Activated naive CD4-positive, alpha-beta T cell treated with anti-CD3 and anti-CD28 coated beads, Interleukin-2, amount 10 ng/mL, durations not matched to agents 7 days and 5 days (primary cell): ENCODE data around the gene LMF1.
"Not testable (repeated sequence)": the region's sequence is repeated elsewhere in the genome, so short reads cannot be mapped to it uniquely, and the experiment has no call there.

ENCODE experiments used
- CTCF ChIA-PET: fragments of 350-600 bp; sonication (Branson Sonifier 250); formaldehyde crosslinking; loops from one replicate; lab custom pipeline; 2021; ENCODE audit warnings: antibody characterized with exemption; lab: Charles Lee
- DNase-seq: peaks from one replicate; pipeline ENCODE4 v3.0.0-alpha.2; 2020
- H3K27ac Mint-ChIP-seq: one replicate; pipeline ENCODE4 v1.8.0; 2021; ENCODE audit warnings: mild to moderate bottlenecking, moderate library complexity, mixed read lengths
- H3K27me3 Mint-ChIP-seq: one replicate; pipeline ENCODE4 v1.8.0; 2021; ENCODE audit warnings: mild to moderate bottlenecking, mixed read lengths
- H3K36me3 Mint-ChIP-seq: one replicate; pipeline ENCODE4 v1.8.0; 2021; ENCODE audit warnings: mixed read lengths
- H3K4me1 Mint-ChIP-seq: one replicate; pipeline ENCODE4 v1.8.0; 2021; ENCODE audit warnings: mixed read lengths
- H3K4me3 Mint-ChIP-seq: one replicate; pipeline ENCODE4 v1.8.0; 2021; ENCODE audit warnings: mild to moderate bottlenecking, moderate library complexity, mixed read lengths
- H3K9me3 Mint-ChIP-seq: one replicate; pipeline ENCODE4 v1.8.0; 2021; ENCODE audit warnings: mixed read lengths

Gene LMF1

DNA sequence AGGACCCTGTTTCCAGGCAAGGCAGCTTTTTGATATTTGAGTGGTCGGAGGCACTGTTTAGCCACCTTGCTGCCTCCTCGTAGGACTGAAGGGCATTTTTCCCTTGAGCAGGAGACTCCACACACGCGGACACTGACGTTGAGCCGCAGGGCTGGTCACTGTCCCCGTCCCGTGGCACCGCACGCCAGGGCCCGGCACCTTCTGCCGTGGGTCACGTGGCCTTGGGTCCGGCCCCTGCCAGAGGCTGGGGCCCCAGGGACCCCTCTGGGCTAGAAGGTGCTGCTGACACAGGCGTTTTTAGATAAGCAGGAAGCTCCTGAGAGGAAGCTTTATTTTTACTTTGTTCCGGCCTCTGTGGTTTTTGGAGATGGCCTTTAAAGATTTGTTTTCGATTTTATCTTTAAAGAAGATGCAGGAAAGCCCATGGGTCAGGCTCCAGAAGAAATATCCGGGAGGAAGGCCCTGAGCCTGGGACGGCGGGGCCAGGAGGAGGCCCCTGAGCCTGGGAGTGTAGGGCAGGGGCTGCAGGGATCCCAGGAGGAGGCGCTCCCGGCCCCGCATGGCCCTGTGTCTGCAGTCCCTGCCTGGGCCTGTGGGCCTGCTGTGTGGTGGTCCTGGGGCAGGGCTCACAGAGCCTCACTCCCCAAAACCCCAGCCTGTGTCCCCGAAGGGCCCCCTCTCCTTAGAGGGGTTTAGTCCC is 139.8 kb downstream of the LMF1 start:
- Mint-ChIP-seq H3K9me3 (peaks cover 6% of the 10 kb centered on the region), H3K36me3 (no peaks in the 10 kb centered on the region), H3K27ac (no peak overlapping the region), H3K4me3 (no peak overlapping the region), H3K27me3 (peaks cover 6% of the 10 kb centered on the region), H3K4me1 (no peaks in the 10 kb centered on the region)
- DNase-seq, result no peak
- CTCF ChIA-PET, result no interaction called here

DNA sequence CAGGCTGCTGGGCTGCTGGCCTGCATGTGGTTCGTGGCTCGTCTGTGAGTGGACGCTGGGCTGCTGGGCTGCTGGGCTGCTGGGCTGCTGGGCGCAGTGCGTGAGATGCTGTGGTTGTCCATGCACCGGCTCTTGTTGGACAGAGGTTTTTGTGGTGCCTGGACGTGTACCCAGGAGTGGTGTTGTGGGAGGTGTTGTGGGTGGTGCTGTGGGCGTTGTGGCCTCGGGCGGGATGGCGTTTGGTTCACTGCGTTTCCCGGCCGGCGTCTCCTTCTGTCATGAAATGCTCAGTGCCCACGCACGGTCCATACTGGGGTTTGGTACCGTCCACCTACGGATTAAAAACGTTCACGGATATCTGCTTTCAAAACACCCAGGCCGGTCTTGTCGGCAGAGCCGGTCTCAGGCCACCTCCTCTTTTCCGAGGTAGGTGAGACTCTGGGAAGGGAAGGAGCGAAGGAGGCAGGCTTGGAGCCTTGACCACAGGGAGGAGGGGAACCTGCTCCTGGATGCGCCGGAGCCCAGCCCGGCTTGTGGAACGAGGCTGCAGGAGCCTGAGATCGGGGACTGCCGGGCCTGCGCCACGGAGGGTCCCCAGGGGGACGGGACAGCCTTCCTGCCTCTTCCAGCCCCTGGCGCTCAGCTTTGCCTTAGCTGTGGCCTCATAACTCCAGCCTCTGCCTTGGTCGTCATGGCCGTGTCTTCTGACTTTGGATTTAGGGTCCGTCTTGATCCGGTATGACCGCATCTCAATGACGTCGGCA is 140.5 kb downstream of the LMF1 start:
- no peak for DNase-seq
- peaks cover 6% of the 10 kb centered on the region for H3K27me3 Mint-ChIP-seq
- H3K4me1 Mint-ChIP-seq, result no peaks in the 10 kb centered on the region
- no peaks in the 10 kb centered on the region for H3K9me3 Mint-ChIP-seq
- no peaks in the 10 kb centered on the region for H3K36me3 Mint-ChIP-seq
- no peak overlapping the region for H3K4me3 Mint-ChIP-seq
- H3K27ac Mint-ChIP-seq, result no peak overlapping the region
- CTCF ChIA-PET, result no interaction called here

DNA sequence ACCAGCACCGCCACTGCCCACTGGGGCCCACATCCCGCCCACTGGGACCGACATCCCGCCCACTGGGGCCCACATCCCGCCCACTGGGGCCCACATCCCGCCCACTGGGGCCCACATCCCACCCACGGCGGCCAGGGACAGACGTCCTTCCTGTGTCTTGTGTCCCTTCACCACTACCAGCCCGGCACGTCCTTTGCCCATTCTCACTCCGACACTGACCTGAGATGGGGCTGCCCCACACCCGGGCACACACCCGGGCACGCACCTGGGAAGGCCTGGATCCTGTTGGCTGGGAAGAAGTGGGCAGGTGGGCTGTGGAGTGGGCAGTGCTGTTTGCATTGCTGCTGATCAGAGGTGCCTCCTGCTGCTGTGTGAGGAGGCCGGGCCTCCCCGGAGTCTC is 141.9 kb downstream of the LMF1 start:
- Mint-ChIP-seq H3K4me3 (no peak overlapping the region), H3K27me3 (peaks cover 6% of the 10 kb centered on the region)
- CTCF ChIA-PET, result no interaction called here

DNA sequence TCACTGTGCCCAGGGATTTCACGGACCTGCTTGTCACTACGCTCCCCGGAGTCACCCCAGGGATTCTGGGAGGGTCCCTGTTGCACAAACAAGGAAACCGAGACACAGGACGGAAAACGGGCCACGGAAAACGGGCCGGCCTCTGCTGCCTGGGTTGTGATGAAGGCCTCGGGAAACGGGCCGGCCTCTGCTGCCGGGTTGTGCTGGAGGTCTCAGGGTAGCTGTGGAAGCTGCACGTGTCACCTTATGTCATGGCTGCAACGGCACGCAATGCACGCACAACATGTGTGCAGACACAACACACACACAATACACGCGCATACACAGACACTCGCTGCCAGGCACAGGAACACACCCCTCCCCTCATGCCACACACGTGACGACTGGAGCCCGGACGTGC is 143.3 kb downstream of the LMF1 start:
- Mint-ChIP-seq H3K4me3 (no peak overlapping the region), H3K27me3 (peaks cover 6% of the 10 kb centered on the region), H3K4me1 (no peaks in the 10 kb centered on the region), H3K36me3 (no peaks in the 10 kb centered on the region), H3K9me3 (no peaks in the 10 kb centered on the region), H3K27ac (no peak overlapping the region)
- no peak for DNase-seq
- CTCF ChIA-PET, result no interaction called here

More for the DNA sequence above, 141.9 kb downstream of the LMF1 start:
- Mint-ChIP-seq H3K36me3 (no peaks in the 10 kb centered on the region), H3K27ac (no peak overlapping the region), H3K4me1 (no peaks in the 10 kb centered on the region), H3K9me3 (no peaks in the 10 kb centered on the region)
- no peak for DNase-seq

DNA sequence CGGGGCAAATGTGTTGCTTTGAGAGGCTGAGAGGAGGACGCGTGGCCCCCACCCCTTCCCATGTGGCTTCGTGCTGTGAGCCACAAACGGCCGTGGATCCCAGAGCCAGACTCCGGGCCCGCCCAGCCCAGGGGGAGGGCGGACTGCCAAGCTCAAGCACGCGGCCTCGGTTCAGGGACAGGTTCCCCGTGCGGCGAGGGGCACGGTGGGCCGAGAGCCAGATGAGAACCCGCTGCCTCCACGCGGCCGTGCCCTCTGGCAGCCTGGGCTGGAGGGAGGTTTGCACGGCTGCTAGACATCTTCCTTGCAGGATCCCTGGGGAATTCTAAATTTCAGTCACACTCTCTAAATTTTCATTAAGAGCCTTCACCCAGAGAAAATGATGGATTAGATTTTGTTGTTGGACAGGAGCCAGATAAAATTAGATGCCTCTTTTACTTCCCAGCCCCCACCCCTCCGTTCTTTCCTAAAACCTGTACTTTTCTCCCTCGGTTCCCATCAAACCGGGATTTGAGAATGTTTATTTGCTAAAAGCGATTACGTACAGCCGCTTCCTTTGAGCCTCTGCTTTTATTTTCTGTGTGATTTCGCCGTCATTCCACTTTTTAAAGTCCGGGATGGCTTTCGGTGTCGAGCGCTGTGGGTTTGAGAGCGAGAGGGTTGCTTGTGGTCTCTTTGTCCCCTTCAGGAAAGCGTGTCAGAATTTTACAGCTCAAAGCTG is 145.3 kb downstream of the LMF1 start:
- H3K27me3 Mint-ChIP-seq, result peaks cover 18% of the 10 kb centered on the region
- CTCF ChIA-PET, result no interaction called here

DNA sequence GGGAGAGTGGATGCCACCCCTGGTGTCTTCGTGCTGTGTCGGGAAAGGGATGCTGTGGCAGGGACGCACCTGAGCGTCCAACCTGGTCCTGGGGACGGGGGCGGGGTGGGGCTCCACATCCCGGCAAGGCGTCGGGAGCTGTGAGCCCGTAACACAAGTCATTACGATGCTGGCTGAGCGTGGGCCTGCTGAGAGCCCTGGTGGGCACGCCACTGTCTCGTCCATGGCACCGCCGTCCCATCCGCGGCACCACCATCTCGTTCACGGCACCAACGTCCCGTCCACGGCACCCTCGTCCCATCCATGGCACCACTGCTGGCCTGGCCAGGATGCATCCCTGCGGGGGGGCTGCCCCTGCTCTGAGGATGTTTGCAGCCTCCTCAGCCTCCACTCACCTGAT is 146.2 kb downstream of the LMF1 start:
- no peak for DNase-seq
- CTCF ChIA-PET, result no interaction called here
- H3K27ac Mint-ChIP-seq, result no peak overlapping the region
- H3K27me3 Mint-ChIP-seq, result peaks cover 20% of the 10 kb centered on the region
- no peaks in the 10 kb centered on the region for H3K36me3 Mint-ChIP-seq
- no peaks in the 10 kb centered on the region for H3K9me3 Mint-ChIP-seq
- H3K4me1 Mint-ChIP-seq, result peaks cover 6% of the 10 kb centered on the region
- no peak overlapping the region for H3K4me3 Mint-ChIP-seq

More for the DNA sequence above, 145.3 kb downstream of the LMF1 start:
- DNase-seq, result no peak
- H3K9me3 Mint-ChIP-seq, result no peaks in the 10 kb centered on the region
- H3K36me3 Mint-ChIP-seq, result no peaks in the 10 kb centered on the region
- H3K27ac Mint-ChIP-seq, result no peak overlapping the region
- H3K4me3 Mint-ChIP-seq, result no peak overlapping the region
- H3K4me1 Mint-ChIP-seq, result no peaks in the 10 kb centered on the region

DNA sequence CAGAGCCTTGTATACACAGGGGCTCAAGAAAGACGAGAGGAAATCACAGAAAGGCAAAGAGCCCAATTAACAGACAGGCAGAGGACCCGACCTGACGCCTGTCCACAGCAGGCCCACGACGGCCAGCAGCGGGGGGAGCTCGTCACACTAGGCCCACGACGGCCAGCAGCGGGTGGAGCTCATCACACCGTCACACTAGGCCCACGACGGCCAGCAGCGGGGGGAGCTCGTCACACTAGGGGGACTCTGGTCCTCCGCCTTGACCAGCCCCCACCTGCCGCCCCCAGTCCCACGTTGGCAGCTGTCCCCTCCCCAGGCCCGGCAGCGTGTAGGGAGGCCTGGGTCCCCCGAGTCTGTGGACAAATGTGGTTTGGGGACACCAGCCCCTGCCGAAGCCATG is 146.6 kb downstream of the LMF1 start:
- CTCF ChIA-PET, result no interaction called here
- H3K27ac Mint-ChIP-seq, result no peak overlapping the region

DNA sequence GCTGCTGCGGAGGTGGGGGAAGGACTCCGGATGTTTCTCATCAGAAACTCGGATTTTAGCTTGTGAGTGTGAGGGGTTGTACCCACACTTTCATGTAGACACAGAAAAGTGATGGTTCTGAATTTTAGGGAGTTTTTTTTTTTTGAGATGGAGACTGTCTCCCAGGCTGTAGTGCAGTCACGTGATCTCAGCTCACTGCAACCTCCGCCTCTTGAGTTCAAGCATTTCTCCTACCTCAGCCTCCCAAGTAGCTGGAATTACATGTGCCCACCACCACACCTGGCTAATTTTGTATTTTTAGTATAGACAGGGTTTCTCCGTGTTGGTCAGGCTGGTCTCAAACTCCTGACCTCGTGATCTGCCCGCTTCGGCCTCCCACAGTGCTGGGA is 147.9 kb downstream of the LMF1 start:
- Mint-ChIP-seq H3K4me3 (no peak overlapping the region), H3K4me1 (peaks cover 11% of the 10 kb centered on the region), H3K27ac (no peak overlapping the region), H3K9me3 (no peaks in the 10 kb centered on the region), H3K36me3 (no peaks in the 10 kb centered on the region), H3K27me3 (peaks cover 28% of the 10 kb centered on the region)
- no peak for DNase-seq
- CTCF ChIA-PET, result no interaction called here

More for the DNA sequence above, 146.6 kb downstream of the LMF1 start:
- Mint-ChIP-seq H3K4me3 (no peak overlapping the region), H3K4me1 (peaks cover 10% of the 10 kb centered on the region), H3K9me3 (no peaks in the 10 kb centered on the region), H3K27me3 (peaks cover 24% of the 10 kb centered on the region), H3K36me3 (no peaks in the 10 kb centered on the region)
- no peak for DNase-seq

DNA sequence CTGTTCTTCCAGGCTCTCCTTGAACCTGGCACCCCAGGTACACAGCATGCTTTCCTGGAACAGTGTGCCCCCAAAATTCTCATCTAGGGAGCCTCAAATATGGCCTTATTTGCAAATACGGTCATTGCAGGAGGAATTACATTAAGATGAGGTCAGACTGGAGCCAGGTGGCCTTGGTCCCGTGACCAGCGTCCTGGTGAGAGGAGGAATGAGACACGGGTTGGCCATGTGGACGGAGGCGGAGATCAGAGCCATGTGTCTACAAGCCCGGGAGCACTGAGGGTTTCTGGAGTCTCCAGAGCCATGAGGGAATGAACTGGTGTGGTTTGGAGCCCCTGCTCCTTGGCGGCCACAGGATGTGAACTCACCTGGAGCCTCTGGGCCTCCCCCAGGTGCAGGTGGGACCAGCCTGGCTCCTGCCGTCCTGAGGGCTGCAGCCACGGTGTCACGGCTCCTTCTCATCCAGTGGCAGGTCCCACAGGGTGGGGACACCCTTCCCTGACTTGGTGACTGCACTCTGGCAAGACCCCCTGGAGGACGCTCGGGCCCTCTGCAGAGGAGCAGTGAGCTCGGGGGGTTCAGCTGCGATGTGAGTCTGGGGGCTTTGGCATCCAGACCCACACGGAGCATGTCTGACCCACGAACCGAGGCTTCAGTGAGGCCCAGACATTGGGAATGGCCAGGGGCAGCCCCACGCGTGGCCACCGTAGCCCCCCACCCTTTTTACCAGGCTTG is 148.4 kb downstream of the LMF1 start:
- Mint-ChIP-seq H3K4me1 (peaks cover 11% of the 10 kb centered on the region), H3K36me3 (no peaks in the 10 kb centered on the region), H3K27me3 (peaks cover 34% of the 10 kb centered on the region), H3K9me3 (no peaks in the 10 kb centered on the region), H3K4me3 (no peak overlapping the region), H3K27ac (no peak overlapping the region)
- CTCF ChIA-PET, result no interaction called here
- DNase-seq, result no peak

DNA sequence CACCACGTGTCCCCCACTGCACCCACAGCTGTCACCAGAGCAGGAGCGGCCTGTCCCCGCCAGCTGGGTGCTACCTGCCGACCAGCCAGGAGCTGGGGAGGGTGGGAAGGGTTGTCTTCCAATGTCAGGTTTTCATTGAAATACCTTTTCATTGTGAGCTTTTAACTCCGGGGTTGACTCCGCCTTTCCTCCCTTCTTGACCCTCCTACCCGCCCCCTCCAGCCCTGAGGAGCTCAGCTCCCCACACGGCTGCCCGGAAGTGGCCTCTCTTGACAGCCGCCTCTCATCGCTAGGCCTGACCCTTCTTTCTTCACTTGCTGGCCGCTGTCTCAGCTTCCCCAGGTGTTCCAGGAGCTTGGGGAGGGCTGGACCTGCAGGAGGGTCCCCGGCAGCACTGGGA is 149.0 kb downstream of the LMF1 start:
- no peaks in the 10 kb centered on the region for H3K36me3 Mint-ChIP-seq
- no peak overlapping the region for H3K4me3 Mint-ChIP-seq
- H3K27ac Mint-ChIP-seq, result no peak overlapping the region
- CTCF ChIA-PET, result no interaction called here
- H3K4me1 Mint-ChIP-seq, result peaks cover 11% of the 10 kb centered on the region
- peaks cover 40% of the 10 kb centered on the region for H3K27me3 Mint-ChIP-seq
- DNase-seq, result no peak
- H3K9me3 Mint-ChIP-seq, result no peaks in the 10 kb centered on the region

DNA sequence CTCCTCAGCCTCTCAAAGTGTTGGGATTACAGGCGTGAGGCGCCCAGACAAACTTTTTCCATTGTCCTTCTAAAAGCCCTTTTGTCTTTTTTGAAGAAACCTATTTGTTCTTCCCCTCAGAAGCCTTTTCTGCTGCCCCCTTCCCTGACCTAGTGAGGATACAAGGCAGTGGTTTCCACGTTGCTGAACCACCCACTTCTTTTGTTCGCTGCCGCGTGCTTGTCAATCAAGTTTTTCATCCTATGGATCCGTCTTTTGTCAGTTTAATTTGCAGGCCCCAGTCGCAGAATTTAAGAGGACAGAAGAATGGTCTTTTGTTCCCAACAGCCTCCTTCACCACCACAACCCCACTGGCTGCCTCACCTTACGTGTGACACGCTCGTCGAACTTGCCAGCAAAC is 150.0 kb downstream of the LMF1 start:
- Mint-ChIP-seq H3K27me3 (peaks cover 49% of the 10 kb centered on the region), H3K4me1 (peaks cover 11% of the 10 kb centered on the region), H3K27ac (no peak overlapping the region), H3K4me3 (no peak overlapping the region), H3K36me3 (no peaks in the 10 kb centered on the region), H3K9me3 (no peaks in the 10 kb centered on the region)
- DNase-seq, result no peak
- CTCF ChIA-PET, result no interaction called here

DNA sequence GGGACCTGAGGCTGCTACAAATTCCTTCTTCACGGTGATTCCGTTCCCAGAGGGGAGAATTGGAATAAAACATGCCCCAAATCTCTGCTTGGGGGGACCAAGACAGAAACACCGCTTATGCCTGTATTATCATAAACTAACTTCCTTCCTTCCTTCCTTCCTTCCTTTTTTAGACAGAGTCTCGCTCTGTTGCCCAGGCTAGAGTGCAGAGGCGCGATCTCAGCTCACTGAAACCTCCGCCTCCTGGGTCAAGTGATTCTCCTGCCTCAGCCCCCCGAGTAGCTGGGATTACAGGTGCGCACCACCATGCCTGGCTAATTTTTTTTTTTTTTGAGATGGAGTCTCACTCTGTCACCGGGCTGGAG is 150.8 kb downstream of the LMF1 start:
- H3K9me3 Mint-ChIP-seq, H3K36me3 Mint-ChIP-seq, DNase-seq, CTCF ChIA-PET, H3K27ac Mint-ChIP-seq, H3K4me3 Mint-ChIP-seq: not testable (repeated sequence)
- peaks cover 56% of the 10 kb centered on the region for H3K27me3 Mint-ChIP-seq
- peaks cover 11% of the 10 kb centered on the region for H3K4me1 Mint-ChIP-seq

DNA sequence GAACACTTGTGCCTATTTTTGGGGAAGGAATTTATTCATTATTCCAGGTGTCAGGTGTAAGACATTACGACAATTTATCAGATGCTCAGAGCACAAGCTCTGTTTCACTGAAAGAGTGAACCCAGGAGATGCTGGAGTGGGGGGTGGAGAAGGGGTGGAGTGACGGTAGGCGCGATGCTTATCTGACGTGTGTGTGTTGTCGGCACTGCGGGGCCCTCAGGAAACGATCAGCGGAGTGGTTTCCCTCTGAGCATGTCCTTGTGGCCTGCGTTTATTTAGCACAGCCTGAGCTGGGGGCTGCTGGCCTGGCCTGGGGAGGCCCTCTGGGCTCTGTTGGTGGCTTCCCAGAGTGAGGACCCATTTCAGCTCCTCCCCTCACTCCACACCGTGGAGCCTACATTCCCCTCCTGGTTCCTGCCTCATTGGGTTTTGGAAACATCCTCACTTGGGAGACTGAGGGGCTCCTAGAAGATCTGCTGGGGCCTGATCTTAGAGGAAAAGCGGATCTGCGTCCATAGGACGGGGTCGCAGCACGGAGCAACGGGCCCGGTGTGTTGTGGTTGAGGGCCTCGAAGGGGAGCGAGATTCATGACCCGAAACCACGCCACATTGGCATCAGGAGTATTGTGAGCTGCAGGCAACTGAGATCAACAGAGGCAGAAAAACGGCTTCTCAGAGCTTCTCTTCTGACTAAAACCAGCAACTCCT is 151.3 kb downstream of the LMF1 start:
- CTCF ChIA-PET, result no interaction called here
- H3K27ac Mint-ChIP-seq, result no peak overlapping the region

DNA sequence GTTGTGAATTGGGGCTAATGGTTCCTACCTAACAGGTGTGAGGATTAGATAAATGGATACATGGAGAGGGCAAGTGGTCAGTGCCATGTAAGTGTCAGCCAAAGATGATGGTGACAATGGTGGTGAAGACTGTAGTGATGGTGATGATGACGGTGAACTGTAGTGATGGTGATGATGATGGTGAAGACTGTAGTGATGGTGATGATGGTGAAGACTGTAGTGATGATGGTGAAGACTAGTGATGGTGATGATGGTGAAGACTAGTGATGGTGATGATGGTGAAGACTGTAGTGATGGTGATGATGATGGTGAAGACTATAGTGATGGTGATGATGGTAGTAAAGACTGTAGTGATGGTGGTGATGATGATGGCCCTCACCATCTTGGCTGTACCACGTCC is 152.2 kb downstream of the LMF1 start:
- CTCF ChIA-PET, result no interaction called here
- no peak overlapping the region for H3K27ac Mint-ChIP-seq
- H3K4me1 Mint-ChIP-seq, result peaks cover 11% of the 10 kb centered on the region

More for the DNA sequence above, 151.3 kb downstream of the LMF1 start:
- Mint-ChIP-seq H3K9me3 (no peaks in the 10 kb centered on the region), H3K36me3 (no peaks in the 10 kb centered on the region), H3K4me3 (no peak overlapping the region), H3K4me1 (peaks cover 11% of the 10 kb centered on the region), H3K27me3 (peaks cover 62% of the 10 kb centered on the region)
- DNase-seq, result peak; percentile 59

More for the DNA sequence above, 152.2 kb downstream of the LMF1 start:
- H3K4me3 Mint-ChIP-seq, result no peak overlapping the region
- H3K36me3 Mint-ChIP-seq, result no peaks in the 10 kb centered on the region
- no peak for DNase-seq
- peaks cover 71% of the 10 kb centered on the region for H3K27me3 Mint-ChIP-seq
- no peaks in the 10 kb centered on the region for H3K9me3 Mint-ChIP-seq
